ENCODE data around the gene EPB41L4B. TPM values are rescaled to one million over a fixed set of nuclear protein-coding genes. Genes with fewer than 3 reads are reported as not detected.
A peak's percentile ranks its signal among the peaks of the same experiment; 100 is the strongest.

The EPB41L4B gene
- total and polyA plus RNA-seq, 2 of the 13 experiments (the other 11 are each of a cell fraction or from before 2014, with no cell fraction given) = 17.6 to 22.1 TPM

DNA sequence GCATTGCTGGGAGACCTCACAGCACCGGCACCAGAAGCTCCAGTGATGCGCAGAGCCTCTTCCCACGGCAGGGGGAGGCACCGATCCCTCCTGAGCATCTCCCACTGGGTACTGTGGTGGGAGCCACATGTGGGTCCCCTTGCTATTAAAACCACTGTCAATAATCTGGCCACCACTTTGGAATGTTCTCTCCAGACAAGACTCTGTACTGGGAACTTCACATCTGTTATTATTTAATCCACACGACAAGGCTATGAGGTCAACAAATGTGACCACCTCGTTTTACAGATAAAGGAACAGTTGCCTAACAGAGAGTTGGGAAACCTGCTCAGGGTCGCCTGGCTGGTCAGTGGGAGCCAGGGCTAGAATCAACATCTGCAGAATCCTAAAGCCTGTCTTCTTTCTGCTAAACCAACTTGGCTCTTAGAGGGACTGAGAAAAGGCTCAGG, 72.7 kb downstream of the EPB41L4B start (continued):
- TF ChIP-seq, protein P1, sequence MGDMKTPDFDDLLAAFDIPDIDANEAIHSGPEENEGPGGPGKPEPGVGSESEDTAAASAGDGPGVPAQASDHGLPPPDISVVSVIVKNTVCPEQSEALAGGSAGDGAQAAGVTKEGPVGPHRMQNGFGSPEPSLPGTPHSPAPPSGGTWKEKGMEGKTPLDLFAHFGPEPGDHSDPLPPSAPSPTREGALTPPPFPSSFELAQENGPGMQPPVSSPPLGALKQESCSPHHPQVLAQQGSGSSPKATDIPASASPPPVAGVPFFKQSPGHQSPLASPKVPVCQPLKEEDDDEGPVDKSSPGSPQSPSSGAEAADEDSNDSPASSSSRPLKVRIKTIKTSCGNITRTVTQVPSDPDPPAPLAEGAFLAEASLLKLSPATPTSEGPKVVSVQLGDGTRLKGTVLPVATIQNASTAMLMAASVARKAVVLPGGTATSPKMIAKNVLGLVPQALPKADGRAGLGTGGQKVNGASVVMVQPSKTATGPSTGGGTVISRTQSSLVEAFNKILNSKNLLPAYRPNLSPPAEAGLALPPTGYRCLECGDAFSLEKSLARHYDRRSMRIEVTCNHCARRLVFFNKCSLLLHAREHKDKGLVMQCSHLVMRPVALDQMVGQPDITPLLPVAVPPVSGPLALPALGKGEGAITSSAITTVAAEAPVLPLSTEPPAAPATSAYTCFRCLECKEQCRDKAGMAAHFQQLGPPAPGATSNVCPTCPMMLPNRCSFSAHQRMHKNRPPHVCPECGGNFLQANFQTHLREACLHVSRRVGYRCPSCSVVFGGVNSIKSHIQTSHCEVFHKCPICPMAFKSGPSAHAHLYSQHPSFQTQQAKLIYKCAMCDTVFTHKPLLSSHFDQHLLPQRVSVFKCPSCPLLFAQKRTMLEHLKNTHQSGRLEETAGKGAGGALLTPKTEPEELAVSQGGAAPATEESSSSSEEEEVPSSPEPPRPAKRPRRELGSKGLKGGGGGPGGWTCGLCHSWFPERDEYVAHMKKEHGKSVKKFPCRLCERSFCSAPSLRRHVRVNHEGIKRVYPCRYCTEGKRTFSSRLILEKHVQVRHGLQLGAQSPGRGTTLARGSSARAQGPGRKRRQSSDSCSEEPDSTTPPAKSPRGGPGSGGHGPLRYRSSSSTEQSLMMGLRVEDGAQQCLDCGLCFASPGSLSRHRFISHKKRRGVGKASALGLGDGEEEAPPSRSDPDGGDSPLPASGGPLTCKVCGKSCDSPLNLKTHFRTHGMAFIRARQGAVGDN (CRISPR knock-in tag; IDR thresholded peaks at IDR 0.05) = peak; percentile 67
- no peak for TF ChIP-seq CREB1 (IDR thresholded peaks at IDR 0.05)
- 0 out of 2 replicates have a peak, but pooled peaks have one; percentile 28 for TF ChIP-seq CREB1 (CRISPR knock-in tag; IDR thresholded peaks at IDR 0.05)
- TF ChIP-seq ZNF317 (CRISPR knock-in tag; IDR thresholded peaks at IDR 0.05) = 0 out of 2 replicates have a peak, but pooled peaks have one; percentile 41
- TF ChIP-seq, protein P2, sequence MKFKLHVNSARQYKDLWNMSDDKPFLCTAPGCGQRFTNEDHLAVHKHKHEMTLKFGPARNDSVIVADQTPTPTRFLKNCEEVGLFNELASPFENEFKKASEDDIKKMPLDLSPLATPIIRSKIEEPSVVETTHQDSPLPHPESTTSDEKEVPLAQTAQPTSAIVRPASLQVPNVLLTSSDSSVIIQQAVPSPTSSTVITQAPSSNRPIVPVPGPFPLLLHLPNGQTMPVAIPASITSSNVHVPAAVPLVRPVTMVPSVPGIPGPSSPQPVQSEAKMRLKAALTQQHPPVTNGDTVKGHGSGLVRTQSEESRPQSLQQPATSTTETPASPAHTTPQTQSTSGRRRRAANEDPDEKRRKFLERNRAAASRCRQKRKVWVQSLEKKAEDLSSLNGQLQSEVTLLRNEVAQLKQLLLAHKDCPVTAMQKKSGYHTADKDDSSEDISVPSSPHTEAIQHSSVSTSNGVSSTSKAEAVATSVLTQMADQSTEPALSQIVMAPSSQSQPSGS (CRISPR knock-in tag; IDR thresholded peaks at IDR 0.05) = peak; percentile 20; the same call in 1 of the 2 replicates
- no peak for TF ChIP-seq HCFC1 (IDR thresholded peaks at IDR 0.05; ENCODE audit: low read depth, low read length)
- peak; percentile 67 for TF ChIP-seq HNF4A (CRISPR knock-in tag; IDR thresholded peaks at IDR 0.05)
- TF ChIP-seq CEBPG (CRISPR knock-in tag; IDR thresholded peaks at IDR 0.05) = peak; percentile 83
- no peak for TF ChIP-seq ZNF543 (CRISPR knock-in tag; IDR thresholded peaks at IDR 0.05)
- TF ChIP-seq ZNF343 (CRISPR knock-in tag; IDR thresholded peaks at IDR 0.05) = no peak
- no peak for TF ChIP-seq ARNT (IDR thresholded peaks at IDR 0.05)
- TF ChIP-seq ZFX (CRISPR knock-in tag; IDR thresholded peaks at IDR 0.05; ENCODE audit: low read depth) = peak; percentile 41; the same call in 1 of the 2 replicates
- TF ChIP-seq RARA (CRISPR knock-in tag; IDR thresholded peaks at IDR 0.05) = peak; percentile 71
- TF ChIP-seq, protein P3, sequence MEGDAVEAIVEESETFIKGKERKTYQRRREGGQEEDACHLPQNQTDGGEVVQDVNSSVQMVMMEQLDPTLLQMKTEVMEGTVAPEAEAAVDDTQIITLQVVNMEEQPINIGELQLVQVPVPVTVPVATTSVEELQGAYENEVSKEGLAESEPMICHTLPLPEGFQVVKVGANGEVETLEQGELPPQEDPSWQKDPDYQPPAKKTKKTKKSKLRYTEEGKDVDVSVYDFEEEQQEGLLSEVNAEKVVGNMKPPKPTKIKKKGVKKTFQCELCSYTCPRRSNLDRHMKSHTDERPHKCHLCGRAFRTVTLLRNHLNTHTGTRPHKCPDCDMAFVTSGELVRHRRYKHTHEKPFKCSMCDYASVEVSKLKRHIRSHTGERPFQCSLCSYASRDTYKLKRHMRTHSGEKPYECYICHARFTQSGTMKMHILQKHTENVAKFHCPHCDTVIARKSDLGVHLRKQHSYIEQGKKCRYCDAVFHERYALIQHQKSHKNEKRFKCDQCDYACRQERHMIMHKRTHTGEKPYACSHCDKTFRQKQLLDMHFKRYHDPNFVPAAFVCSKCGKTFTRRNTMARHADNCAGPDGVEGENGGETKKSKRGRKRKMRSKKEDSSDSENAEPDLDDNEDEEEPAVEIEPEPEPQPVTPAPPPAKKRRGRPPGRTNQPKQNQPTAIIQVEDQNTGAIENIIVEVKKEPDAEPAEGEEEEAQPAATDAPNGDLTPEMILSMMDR (CRISPR knock-in tag; IDR thresholded peaks at IDR 0.05) = peak; percentile 79
- TF ChIP-seq NR2C2 (CRISPR knock-in tag; IDR thresholded peaks at IDR 0.05; ENCODE audit: borderline replicate concordance) = 0 out of 2 replicates have a peak, but pooled peaks have one; percentile 33
- TF ChIP-seq EP300 (IDR thresholded peaks at IDR 0.05; ENCODE audit: low read depth in 2 of 2, low read length in 2 of 2) = peak in 1 of 2 experiments; percentile 45; a peak in 1 of 4 replicates
- no peak for TF ChIP-seq EP300 (CRISPR knock-in tag; IDR thresholded peaks at IDR 0.05; ENCODE audit: borderline replicate concordance)

All from HepG2 (cell line).